ENCODE results near the gene PIGL.

PIGL gene

DNA sequence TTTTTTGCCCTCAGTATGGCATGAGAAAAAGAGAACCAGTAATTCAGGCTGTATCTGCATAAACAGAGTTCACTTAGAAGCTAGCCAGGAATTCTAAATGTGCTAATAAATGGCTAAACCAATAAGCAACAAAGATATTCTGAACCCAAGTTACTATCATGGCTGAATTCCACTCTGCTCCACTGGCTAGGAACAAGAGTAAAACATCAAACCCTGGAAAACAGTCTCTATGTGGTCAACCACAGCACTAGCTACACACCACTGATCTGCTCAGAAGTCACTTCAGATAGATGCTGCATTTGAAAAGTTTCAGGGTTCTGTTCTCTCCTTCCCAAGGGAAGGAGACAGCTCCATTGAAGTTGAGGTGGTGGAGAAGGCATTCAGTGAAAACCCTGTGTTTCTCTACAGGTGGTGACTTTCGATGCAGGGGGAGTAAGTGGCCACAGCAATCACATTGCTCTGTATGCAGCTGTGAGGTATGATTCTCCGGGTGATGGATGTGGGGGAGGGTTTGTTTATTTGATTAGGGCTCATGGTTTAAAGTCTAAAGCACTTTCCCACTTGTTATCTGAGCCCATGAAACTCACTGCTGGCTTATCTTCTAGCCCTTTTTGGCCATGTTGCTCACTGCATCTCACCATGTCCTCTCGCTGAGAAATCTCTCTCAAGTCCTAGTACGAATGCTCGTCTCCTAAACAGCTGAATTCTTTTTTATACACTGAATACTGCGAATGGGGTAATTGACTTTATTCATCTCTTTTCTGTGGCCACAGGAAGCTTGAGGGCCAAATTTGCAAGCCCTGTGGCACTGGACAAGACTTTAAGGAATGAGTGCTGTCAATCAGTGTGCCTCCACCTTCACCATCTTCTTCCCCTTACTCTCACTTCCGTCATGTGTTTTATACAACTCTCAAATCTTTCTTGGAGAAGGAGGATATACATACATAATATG, 96.4 kb downstream of the PIGL start:
- DNase-seq = no peak

DNA sequence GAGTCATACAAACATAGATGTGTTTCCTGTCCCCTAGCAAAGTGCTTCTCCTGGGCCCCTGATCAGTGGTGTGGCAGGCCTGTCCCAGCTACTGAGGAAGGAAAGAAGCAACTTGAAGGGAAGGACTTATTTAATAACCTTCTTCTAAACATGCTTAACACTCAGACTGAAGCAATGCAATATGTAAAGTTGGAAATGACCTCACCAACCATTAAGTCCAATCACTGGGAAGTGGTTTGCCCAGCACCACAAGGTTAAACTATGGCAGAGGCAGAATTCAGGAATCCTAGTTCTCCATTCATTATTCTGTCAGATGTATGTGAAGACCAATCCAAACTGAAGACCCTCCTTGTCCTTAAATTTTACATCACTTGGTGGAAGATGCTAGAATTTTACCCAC, 97.2 kb downstream of the PIGL start:
- no peak for DNase-seq

- DNase-seq = no peak
Measured at GRCh38 chr17:16314859-16315258, 97.8 kb downstream of the PIGL start.

DNA sequence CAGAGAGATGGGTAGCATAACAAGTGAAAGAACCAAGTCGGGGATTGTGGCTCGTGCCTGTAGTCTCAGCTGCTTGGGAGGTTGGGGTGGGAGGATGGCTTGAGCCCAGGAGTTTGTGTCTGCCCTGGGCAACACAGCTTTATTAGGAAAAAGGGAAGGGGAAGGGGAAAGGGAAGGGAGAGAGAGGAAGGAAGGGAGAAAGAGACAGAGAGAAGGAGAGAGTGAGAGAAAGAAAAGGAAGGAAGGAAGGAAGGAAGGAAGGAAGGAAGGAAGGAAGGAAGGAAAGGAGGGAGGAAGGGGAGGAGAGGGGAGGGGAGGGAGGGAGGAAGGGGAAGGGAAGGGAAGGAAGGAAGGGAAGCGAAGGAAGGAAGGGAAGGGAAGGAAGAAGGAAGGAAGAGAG, 103.0 kb downstream of the PIGL start:
- DNase-seq = no peak

GRCh38 chr17:16322636-16323035, 105.6 kb downstream of the PIGL start:
- DNase-seq = no peak

DNA sequence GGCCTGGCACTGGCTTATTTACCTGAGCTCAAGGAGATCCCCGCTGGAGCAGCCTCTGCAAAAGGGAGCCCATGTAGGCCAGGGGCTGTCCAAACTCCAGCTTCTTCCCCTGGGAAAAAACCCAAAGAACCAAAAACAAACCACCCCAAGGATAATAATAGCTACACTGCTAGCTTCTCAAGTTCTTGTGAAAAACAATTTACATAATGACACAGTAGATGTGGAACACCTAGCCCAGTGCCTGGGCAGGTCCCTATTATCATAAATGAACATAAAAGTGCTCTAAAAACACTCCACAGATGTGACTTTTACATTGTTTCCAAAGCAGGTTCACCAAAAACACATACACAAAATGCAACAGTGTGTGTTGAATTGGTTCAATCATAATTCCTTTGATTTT, 109.0 kb downstream of the PIGL start:
- no peak for DNase-seq

- DNase-seq = no peak
Measured at GRCh38 chr17:16327018-16327417, 110.0 kb downstream of the PIGL start.

DNA sequence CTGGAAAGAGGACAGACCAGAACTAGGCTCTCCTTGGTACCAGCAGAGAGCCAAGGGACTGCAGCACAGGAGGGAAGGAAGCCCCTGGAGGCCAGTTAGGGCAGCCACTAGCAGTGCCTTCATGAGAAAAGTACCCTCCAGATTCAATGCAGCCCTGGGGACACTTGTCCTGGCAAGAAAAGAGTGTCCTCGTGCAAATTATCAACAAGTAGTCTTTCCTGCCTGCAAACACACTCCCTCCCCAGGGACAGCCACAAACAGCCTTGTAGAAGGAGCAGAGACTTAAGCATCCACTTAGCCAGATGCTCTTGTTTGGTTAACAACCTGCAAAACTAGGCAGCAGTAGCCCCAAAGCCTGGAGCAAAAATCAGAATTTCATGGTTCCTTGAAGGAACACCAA, 112.0 kb downstream of the PIGL start:
- no peak for DNase-seq

GRCh38 chr17:16329519-16330271, 112.7 kb downstream of the PIGL start:
- no peak for DNase-seq

- DNase-seq = no peak
Measured at GRCh38 chr17:16338391-16338790, 121.4 kb downstream of the PIGL start.

GRCh38 chr17:16339402-16339801, 122.4 kb downstream of the PIGL start:
- no peak for DNase-seq

- DNase-seq = no peak
Measured at GRCh38 chr17:16339959-16340358, 122.9 kb downstream of the PIGL start.

DNA sequence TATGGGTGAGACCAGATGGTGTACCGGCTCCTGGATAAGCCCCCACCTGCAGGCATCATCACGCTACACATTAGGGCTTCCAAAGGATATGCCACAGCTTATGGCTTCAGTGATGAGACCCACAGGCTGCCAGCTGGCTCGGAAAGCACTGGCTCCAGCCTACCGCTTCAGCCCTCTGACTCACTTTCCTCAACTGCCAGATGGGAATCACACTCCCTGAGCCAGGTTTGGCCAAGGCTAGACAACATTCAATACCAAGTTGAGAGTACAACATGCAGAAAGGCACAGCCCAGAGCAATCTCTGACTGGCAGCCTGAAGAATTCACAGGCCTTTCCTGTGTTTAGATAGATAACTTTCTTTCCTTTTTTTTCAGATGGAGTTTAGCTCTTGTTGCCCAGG, 126.0 kb downstream of the PIGL start:
- no peak for DNase-seq

- no peak for DNase-seq
Measured at GRCh38 chr17:16343569-16343968, 126.6 kb downstream of the PIGL start.

GRCh38 chr17:16345565-16345964, 128.6 kb downstream of the PIGL start:
- no peak for DNase-seq

DNA sequence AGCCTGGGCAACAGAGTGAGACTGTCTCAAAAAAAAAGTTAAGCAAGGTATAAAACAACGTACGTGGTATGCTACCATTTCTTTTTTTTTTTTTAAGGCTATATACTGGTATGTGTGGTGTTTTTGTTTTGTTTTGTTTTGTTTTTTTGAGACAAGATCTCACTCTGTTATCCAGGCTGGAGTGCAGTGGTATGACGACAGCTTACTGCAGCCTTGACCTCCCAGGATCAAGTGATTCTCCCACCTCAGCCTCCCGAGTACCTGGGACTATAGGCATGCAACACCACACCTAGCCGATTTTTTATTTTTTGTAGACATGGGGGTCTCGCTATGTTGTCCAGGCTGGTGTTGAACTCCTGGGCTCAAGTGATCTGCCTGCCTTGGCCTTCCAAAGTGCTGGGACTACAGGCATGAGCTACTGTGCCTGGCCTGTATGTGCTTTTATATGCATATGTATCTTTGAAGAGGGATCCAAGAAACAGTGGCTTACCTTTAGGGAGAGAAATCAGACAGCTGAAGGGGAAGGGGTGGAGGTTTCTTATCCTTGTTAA, 129.8 kb downstream of the PIGL start:
- DNase-seq = no peak

- DNase-seq = no peak
Measured at GRCh38 chr17:16348586-16348985, 131.6 kb downstream of the PIGL start.

GRCh38 chr17:16349431-16349830, 132.4 kb downstream of the PIGL start:
- peak; percentile 16 for DNase-seq

GRCh38 chr17:16351831-16352230, 134.8 kb downstream of the PIGL start:
- no peak for DNase-seq

DNA sequence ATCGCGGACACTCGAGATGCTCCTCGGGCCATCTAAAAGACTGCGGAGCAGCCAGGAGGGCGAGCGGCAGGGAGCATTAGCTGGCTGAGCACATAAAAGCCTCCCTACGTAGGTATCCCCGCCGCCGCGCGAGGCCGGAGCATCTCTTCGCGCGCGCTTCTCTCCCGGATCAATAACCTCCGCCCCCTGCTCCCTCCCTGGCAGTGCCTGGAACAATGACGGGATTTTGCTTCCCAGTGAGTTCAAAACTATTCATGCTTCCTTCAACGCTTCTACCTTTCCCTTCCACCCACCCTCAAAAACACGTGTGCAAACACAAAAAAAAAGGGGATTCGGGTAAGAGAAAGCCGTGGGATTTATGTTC, 135.3 kb downstream of the PIGL start:
- peak; percentile 46 for DNase-seq

DNA sequence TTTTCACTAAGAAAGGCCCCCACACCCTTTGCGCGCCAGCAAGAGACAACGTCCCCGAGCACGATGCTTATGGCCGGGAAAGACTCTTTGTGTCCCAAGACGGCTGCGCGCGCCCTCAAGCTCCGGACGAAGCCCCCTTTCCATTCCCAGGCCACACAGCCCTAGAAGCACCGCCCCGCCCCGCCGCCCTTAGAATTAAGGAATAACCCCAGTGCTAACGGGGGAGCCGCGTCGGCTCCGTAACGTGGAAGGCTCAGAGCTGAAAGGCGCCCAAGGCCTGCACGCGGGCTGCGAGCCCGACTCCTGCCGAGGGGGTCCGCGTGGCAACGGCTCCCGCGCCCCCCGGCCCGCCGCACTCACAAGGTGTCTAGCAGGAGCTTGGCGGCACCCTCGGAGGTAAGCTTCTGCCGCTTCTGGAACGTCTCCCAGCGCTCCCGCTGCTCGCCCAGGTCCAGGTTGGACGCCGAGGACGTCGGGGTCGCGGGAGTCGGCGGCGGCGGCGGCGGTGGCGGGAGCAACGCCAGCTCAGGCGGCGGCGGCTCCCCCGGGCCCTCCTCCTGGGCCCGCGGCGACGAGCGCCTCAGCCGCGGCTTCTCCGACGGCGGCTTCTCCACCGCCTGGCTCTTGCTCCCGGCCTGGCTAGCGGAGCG, 135.8 kb downstream of the PIGL start:
- peak; percentile 57 for DNase-seq

- DNase-seq = peak; percentile 79
Measured at GRCh38 chr17:16353317-16354174, 136.5 kb downstream of the PIGL start, which contains the start of gene CENPV. Gene CENPV (minus strand): TSS chr17:16353469. CDS start chr17:16353436, 33 bp downstream.
